GM12873 (cell line): ENCODE results near the gene OR51B4.
A peak's percentile ranks its signal among the peaks of the same experiment; 100 is the strongest.

Experiments used
- CTCF ChIP-seq: IDR thresholded peaks from 2 replicates; pipeline ENCODE4 v1.5.1; 2012; ENCODE audit warnings: low read depth, mild to moderate bottlenecking, moderate library complexity, low read length, control low read depth; ENCODE audit not compliant: insufficient read depth; ENCODE audit errors: missing control alignments

Gene OR51B4

GRCh38 chr11:5303626-5304025 lies 1.9 kb upstream of the OR51B4 start:
- TF ChIP-seq CTCF = no peak

DNA sequence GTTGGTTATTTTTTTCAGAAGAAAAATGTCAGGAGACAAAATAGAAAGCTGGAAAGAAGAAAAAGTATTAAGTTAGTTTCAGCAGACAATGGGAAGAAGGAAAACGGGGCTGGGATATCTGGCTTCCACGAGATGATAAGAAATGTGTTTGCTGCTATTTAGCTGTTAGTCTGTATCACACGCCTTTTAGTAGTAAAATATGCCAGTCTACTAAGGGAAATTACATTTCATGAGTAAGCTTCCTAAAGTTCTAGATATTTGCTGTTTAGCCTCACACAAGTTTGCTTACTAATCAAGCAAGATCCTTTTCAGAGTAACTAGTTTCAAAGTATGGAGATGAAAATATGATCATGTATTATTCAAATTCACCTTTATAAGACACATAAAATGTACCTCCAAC lies 1.5 kb downstream of the OR51B4 start:
- TF ChIP-seq CTCF = no peak

DNA sequence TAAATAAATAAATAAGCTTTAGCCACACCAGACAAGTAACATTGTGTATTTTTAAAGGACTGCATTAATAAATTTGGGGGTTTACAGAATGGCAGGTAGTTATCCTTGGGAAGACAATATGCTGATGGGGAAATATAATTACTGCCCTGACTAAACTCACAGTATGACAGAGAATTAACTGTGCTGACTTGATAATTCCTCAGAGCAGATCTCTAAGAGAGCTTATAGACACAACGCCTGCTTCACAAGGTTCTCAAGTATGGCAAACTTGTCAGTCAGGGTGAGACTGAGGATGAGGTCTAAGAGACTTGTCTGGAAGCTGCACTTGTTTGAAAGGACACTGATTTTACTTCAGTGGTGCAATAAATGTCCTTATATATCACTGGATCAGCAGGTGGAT lies 3.3 kb downstream of the OR51B4 start:
- TF ChIP-seq CTCF = no peak

- no peak for TF ChIP-seq CTCF
Observed at GRCh38 chr11:5297721-5298323, 3.9 kb downstream of the OR51B4 start.

- TF ChIP-seq CTCF = no peak
Observed at GRCh38 chr11:5293028-5293427, 8.7 kb downstream of the OR51B4 start.

DNA sequence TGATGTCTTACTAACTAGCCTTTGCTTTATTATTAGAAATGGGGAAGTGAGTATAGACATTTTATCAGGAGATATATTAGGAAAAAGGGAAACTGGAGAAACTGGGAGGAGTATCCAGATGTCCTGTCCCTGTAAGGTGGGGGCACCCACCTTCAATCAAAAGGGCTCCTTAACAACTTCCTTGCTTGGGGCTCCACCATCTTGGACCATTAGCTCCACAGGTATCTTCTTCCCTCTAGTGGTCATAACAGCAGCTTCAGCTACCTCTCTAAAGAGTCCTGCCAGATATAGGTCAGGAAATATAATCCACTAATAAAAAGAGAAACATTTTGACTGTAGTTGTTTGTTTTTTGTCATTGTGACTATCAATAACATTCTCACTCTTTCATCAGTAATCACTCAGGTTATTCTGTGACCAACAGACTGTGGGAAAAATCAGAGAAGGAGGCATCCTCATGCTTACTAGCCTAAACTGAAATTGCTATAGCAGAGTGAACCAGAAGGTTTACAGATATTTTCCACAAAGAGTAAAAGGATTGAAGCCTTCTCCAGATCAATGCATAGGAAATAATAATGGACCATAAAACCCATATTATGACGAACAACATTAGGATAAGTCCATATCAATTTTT lies 10.4 kb downstream of the OR51B4 start:
- peak; percentile 68 for TF ChIP-seq CTCF

DNA sequence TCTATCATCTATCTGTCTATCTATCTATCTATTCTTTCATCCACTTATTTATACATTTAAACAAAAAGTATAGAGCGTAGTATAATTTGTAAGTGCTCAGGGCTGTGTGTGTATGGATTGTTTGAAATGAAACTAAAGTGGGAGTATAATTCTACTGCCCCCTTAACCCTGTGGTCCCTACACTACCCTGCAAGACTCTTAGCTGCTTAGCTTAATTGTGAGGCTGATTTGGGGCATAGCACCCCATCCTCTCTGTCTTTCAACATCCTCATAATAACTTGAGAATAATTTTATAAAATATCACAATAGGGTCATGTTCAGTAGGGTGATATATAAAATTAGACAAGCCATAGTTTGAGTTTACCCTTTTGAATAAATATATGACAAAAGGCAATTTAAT lies 11.6 kb downstream of the OR51B4 start:
- no peak for TF ChIP-seq CTCF
